HG02840 (cell line): ENCODE measurements around the gene SFPQ.
"Not testable (repeated sequence)": the region's sequence is repeated elsewhere in the genome, so short reads cannot be mapped to it uniquely, and the experiment has no call there.

Experiments
- ATAC-seq: cut with Tn5 transposase; IDR thresholded peaks from one replicate; pipeline ENCODE4 v1.9.1; 2021; ENCODE audit warnings: mild to moderate bottlenecking, moderate library complexity, moderate number of reproducible peaks; ENCODE audit not compliant: unreplicated experiment, low FRiP score

The SFPQ gene

GRCh38 chr1:35192853-35193664, at the start of gene SFPQ:
Gene SFPQ, minus strand, starts transcription at chr1:35193145. Its CDS starts 96 bp downstream, at chr1:35193049.
- peak; percentile 94 for ATAC-seq

- not testable (repeated sequence) for ATAC-seq
Observed at GRCh38 chr1:35236772-35237171, 43.8 kb upstream of the SFPQ start.

- ATAC-seq = no peak
Observed at GRCh38 chr1:35231287-35231686, 38.3 kb upstream of the SFPQ start.

- no peak for ATAC-seq
Observed at GRCh38 chr1:35229587-35230360, 36.8 kb upstream of the SFPQ start.

GRCh38 chr1:35226546-35226945, 33.6 kb upstream of the SFPQ start:
- ATAC-seq = no peak

- no peak for ATAC-seq
Observed at GRCh38 chr1:35223084-35223630, 30.2 kb upstream of the SFPQ start.

GRCh38 chr1:35222322-35223083, 29.6 kb upstream of the SFPQ start:
- ATAC-seq = no peak

- ATAC-seq = no peak
Observed at GRCh38 chr1:35220976-35221375, 28.0 kb upstream of the SFPQ start.

GRCh38 chr1:35215346-35215745, 22.4 kb upstream of the SFPQ start:
- ATAC-seq = no peak

- no peak for ATAC-seq
Observed at GRCh38 chr1:35211120-35211414, 18.1 kb upstream of the SFPQ start.

- ATAC-seq = no peak
Observed at GRCh38 chr1:35210321-35211119, 17.6 kb upstream of the SFPQ start.

- ATAC-seq = no peak
Observed at GRCh38 chr1:35203295-35203694, 10.3 kb upstream of the SFPQ start.

- ATAC-seq = no peak
Observed at GRCh38 chr1:35202048-35202719, 9.2 kb upstream of the SFPQ start.

- no peak for ATAC-seq
Observed at GRCh38 chr1:35201631-35202030, 8.7 kb upstream of the SFPQ start.

GRCh38 chr1:35192056-35192852, 691 bp downstream of the SFPQ start:
- ATAC-seq = peak; percentile 33

GRCh38 chr1:35191429-35192055, 1.4 kb downstream of the SFPQ start:
- no peak for ATAC-seq

GRCh38 chr1:35190784-35191183, 2.2 kb downstream of the SFPQ start:
- ATAC-seq = no peak
